B cell (primary cell): ENCODE data around the gene POU1F1. TPM values are rescaled to one million over a fixed set of nuclear protein-coding genes. Genes with fewer than 3 reads are reported as not detected.

Experiments
- ATAC-seq: fragments of 200-7000 bp; cut with Tn5 transposase; one replicate; pipeline ENCODE4 v1.10.0; 2021; ENCODE audit warnings: low read depth, mild to moderate bottlenecking, moderate number of reproducible peaks, moderate library complexity
- CTCF ChIA-PET: fragments of 350-600 bp; sonication (Branson Sonifier 250); formaldehyde crosslinking; loops from one replicate; lab custom pipeline; 2021; ENCODE audit warnings: antibody characterized with exemption, inconsistent platforms; lab: Charles Lee
- POLR2A ChIA-PET: fragments of 350-600 bp; sonication (Branson Sonifier 250); formaldehyde crosslinking; loops from one replicate; lab custom pipeline; 2021; ENCODE audit warnings: antibody characterized with exemption; lab: Charles Lee
- DNase-seq: peaks from one replicate; pipeline ENCODE4 v3.0.0; 2013
- H2AFZ ChIP-seq: 2 replicates; pipeline ENCODE4 v1.6.1; 2012; ENCODE audit warnings: mild to moderate bottlenecking, low read depth, low read length; ENCODE audit not compliant: insufficient read depth, poor library complexity, severe bottlenecking
- H3K27ac ChIP-seq, 2 donors: 1 replicate in 1 of 2; 2 replicates in 1 of 2; pipeline ENCODE4 v1.5.1; 2012 to 2013; ENCODE audit warnings: low read length in 2 of 2, mild to moderate bottlenecking in 2 of 2, moderate library complexity in 1 of 2
- H3K27me3 ChIP-seq, 4 experiments: fragments of 200-600 bp in 1 of 4; sonication (generic) in 1 of 4; replicated peaks in 1 of 4; 1 replicate in 2 of 4; 2 replicates in 2 of 4; pipeline versions ENCODE4 v1.6.1 to v1.7.0; 2013 to 2016; ENCODE audit warnings: low read length in 3 of 4, mild to moderate bottlenecking in 2 of 4, mixed read lengths in 1 of 4, moderate library complexity in 1 of 4; ENCODE audit not compliant: insufficient read depth in 4 of 4, control insufficient read depth in 3 of 4; ENCODE audit errors: control extremely low read depth in 1 of 4
- H3K36me3 ChIP-seq, 2 experiments: replicated peaks in 1 of 2; 1 replicate in 1 of 2; 2 replicates in 1 of 2; pipeline versions ENCODE4 v1.6.1 to v1.7.1; 2013; ENCODE audit warnings: low read length in 1 of 2; ENCODE audit not compliant: insufficient read depth in 2 of 2, control insufficient read depth in 1 of 2; ENCODE audit errors: control extremely low read depth in 1 of 2, extremely low read depth in 1 of 2
- H3K4me1 ChIP-seq, 2 donors: fragments of 200-600 bp in 1 of 2; sonication (generic) in 1 of 2; 1 replicate in 1 of 2; 2 replicates in 1 of 2; pipeline versions ENCODE4 v1.5.1 to v1.6.1; 2013 to 2017; ENCODE audit warnings: low read length in 2 of 2; ENCODE audit not compliant: control insufficient read depth in 2 of 2, insufficient read depth in 2 of 2
- H3K4me2 ChIP-seq: replicated peaks from 2 replicates; pipeline ENCODE3; 2012; ENCODE audit warnings: mild to moderate bottlenecking, low read depth, low read length; ENCODE audit not compliant: poor library complexity, severe bottlenecking
- H3K4me3 ChIP-seq, 5 experiments: fragments of 200-600 bp in 1 of 5; sonication (generic) in 1 of 5; 1 replicate in 3 of 5; 2 replicates in 2 of 5; pipeline versions ENCODE4 v1.5.1 to v1.7.0; 2011 to 2016; ENCODE audit warnings: low read length in 4 of 5, mild to moderate bottlenecking in 4 of 5, low read depth in 2 of 5, control low read depth in 1 of 5, moderate library complexity in 1 of 5; ENCODE audit not compliant: insufficient read depth in 1 of 5; ENCODE audit errors: control extremely low read depth in 1 of 5, extremely low read depth in 1 of 5
- H3K79me2 ChIP-seq: fragments of 200-600 bp; sonication (generic); one replicate; pipeline ENCODE4 v1.6.0; 2016; ENCODE audit warnings: low read length; ENCODE audit not compliant: control insufficient read depth, insufficient read depth
- H3K9ac ChIP-seq: fragments of 200-600 bp; sonication (generic); 2 replicates; pipeline ENCODE4 v1.6.1; 2017; ENCODE audit warnings: mild to moderate bottlenecking, low read length, moderate library complexity
- H3K9me3 ChIP-seq, 3 donors: one replicate each; pipeline versions ENCODE4 v1.6.1 to v1.7.1; 2013; ENCODE audit warnings: low read length in 2 of 3; ENCODE audit not compliant: control insufficient read depth in 2 of 3, insufficient read depth in 1 of 3; ENCODE audit errors: control extremely low read depth in 1 of 3
- H4K20me1 ChIP-seq: 2 replicates; pipeline ENCODE4 v1.6.0; 2012; ENCODE audit warnings: mild to moderate bottlenecking, low read length; ENCODE audit not compliant: insufficient read depth, control insufficient read depth, poor library complexity, severe bottlenecking
- H3K27ac Mint-ChIP-seq: one replicate; pipeline ENCODE4 v1.8.0; 2021; ENCODE audit warnings: mixed read lengths
- H3K27me3 Mint-ChIP-seq: one replicate; pipeline ENCODE4 v1.8.0; 2021; ENCODE audit warnings: mixed read lengths
- H3K4me1 Mint-ChIP-seq: one replicate; pipeline ENCODE4 v1.8.0; 2021; ENCODE audit warnings: mixed read lengths
- H3K4me3 Mint-ChIP-seq: one replicate; pipeline ENCODE4 v1.8.0; 2021; ENCODE audit warnings: mixed read lengths
- H3K9me3 Mint-ChIP-seq: one replicate; pipeline ENCODE4 v1.8.0; 2022; ENCODE audit warnings: mixed read lengths; ENCODE audit not compliant: insufficient read depth
- EZH2 ChIP-seq: IDR thresholded peaks from 2 replicates; pipeline ENCODE4 v1.6.1; 2012; ENCODE audit warnings: borderline replicate concordance, low read depth, mild to moderate bottlenecking, moderate library complexity, low read length; ENCODE audit not compliant: insufficient read depth, poor library complexity, severe bottlenecking
- WGBS: methylation state at CpG from one replicate; pipeline ENCODE4 v1.1.5; 2013; ENCODE audit warnings: missing lambda C conversion rate; ENCODE audit not compliant: insufficient coverage; 5-methylcytosine and 5-hydroxymethylcytosine counted together
- intact Hi-C: fragments of 100-400 bp; cut with micrococcal nuclease; formaldehyde crosslinking; loops from one replicate; pipeline ENCODE4 v1.10.0; 2022
- polyA plus RNA-seq: library from polyadenylated mRNA; depleted of rRNA; stranded (reverse); fragments of >200 nt; gene quantifications from 2 replicates; pipeline ENCODE4 v1.2.3, GENCODE V29; 2012
- total RNA-seq, 2 donors: library from RNA; stranded (reverse); fragments of 120-200 nt in 1 of 2; gene quantifications; 1 replicate in 1 of 2; 2 replicates in 1 of 2; pipeline versions ENCODE4 v1.2.3 to v1.2.4, GENCODE V29; 2013 to 2022
- TF ChIP-seq, protein P1 (sequence below): fragments of 200-600 bp; IDR thresholded peaks from one replicate; pipeline ENCODE4 v1.8.0; 2022; ENCODE audit warnings: antibody characterized with exemption, mild to moderate bottlenecking

The POU1F1 gene
- total and polyA plus RNA-seq, 2 donors (not counting 1 experiment from before 2014, with no cell fraction given), result not detected

DNA sequence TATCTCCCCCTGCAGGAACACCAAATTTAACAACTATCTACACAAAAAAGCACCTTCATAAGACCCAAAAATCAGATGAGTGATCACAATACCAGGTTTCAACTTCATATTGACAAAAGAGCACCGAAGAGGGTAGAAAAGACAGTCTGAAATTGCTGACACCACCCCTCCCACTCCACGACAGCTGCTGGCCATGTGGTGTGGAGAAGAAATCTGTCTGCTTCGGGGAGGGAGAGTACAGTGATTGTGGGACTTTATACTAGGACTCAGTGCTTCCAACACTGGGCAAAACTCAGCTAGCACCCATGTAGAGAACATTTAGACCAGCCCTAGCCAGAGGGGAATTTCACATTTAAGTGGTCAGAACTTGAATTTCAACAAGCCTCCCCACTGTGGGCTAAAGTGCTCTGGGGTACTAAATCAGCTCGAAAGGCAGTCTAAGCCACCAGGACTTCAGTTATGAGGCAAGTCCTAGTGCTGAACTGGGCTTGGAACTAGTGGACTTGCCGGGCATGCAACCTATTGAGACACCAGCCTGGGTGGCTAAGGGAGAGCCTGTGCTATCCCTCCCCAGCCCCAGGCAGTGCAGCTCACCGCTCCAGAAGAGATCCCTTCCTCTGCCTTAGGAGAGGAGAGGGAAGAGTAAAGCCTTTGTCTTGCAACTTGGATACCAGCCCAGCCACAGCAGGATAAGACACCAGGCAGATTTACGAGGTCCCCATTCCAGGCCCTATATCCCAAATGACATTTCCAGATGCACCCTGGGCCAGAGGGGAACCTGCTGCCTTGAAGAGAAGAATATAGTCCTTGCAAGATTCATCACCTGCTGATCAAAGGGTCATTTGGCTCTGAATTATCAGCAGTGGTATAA, 44.6 kb upstream of the POU1F1 start:
- no peak for ATAC-seq
- no peaks in the 10 kb centered on the region for H3K4me1 Mint-ChIP-seq
- Histone ChIP-seq H2AFZ (no peak overlapping the region), H3K36me3 (no peaks in the 10 kb centered on the region), H4K20me1 (no peaks in the 10 kb centered on the region), H3K9ac (no peak overlapping the region), H3K79me2 (no peaks in the 10 kb centered on the region), H3K27ac (no peak overlapping the region), H3K4me3 (no peak overlapping the region), H3K27me3 (peaks cover 0 to 8% (median 5%) of the 10 kb centered on the region in 4 experiments), H3K9me3 (no peaks in the 10 kb centered on the region), H3K4me1 (no peaks in the 10 kb centered on the region), H3K4me2 (no peak overlapping the region)
- DNase-seq, result no peak
- CTCF ChIA-PET, result no interaction called here
- 81% methylated on average over 4 of the region's 7 CpGs for WGBS
- H3K4me3 Mint-ChIP-seq, result no peak overlapping the region
- H3K9me3 Mint-ChIP-seq, result peaks cover 2% of the 10 kb centered on the region
- intact Hi-C loops, result no loop called here
- POLR2A ChIA-PET, result no interaction called here
- no peak for TF ChIP-seq EZH2
- TF ChIP-seq, protein P1, sequence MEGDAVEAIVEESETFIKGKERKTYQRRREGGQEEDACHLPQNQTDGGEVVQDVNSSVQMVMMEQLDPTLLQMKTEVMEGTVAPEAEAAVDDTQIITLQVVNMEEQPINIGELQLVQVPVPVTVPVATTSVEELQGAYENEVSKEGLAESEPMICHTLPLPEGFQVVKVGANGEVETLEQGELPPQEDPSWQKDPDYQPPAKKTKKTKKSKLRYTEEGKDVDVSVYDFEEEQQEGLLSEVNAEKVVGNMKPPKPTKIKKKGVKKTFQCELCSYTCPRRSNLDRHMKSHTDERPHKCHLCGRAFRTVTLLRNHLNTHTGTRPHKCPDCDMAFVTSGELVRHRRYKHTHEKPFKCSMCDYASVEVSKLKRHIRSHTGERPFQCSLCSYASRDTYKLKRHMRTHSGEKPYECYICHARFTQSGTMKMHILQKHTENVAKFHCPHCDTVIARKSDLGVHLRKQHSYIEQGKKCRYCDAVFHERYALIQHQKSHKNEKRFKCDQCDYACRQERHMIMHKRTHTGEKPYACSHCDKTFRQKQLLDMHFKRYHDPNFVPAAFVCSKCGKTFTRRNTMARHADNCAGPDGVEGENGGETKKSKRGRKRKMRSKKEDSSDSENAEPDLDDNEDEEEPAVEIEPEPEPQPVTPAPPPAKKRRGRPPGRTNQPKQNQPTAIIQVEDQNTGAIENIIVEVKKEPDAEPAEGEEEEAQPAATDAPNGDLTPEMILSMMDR, result no peak
- no peak overlapping the region for H3K27ac Mint-ChIP-seq
- H3K27me3 Mint-ChIP-seq, result peaks cover 46% of the 10 kb centered on the region

DNA sequence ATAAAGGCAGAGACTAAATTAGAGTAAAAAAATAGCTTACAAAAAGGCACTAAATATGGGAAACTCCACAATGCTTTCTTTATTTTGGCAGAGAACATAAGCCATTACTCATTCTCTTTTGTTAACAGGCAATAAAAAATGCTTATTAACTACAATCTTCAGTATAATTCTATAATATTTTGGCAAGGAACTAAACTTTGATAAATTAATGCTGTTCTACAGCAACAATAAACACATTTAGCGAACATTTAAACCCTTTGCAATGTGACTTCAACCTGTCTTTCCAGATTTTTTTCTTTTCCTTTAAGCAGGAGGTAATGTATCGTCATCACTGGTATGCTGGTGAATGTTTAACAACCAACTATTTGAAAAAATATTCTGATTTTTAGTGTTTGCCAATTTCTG, 42.2 kb upstream of the POU1F1 start:
- no peaks in the 10 kb centered on the region for H3K4me1 Mint-ChIP-seq
- H3K4me3 Mint-ChIP-seq, result no peak overlapping the region
- H3K4me3 ChIP-seq, result no peak overlapping the region
- H3K9me3 Mint-ChIP-seq, result no peaks in the 10 kb centered on the region
- POLR2A ChIA-PET, result no interaction called here
- H3K36me3 ChIP-seq, result no peaks in the 10 kb centered on the region
- H3K9ac ChIP-seq, result no peak overlapping the region
- no peak overlapping the region for H3K27ac Mint-ChIP-seq
- H3K4me2 ChIP-seq, result no peak overlapping the region
- no peaks in the 10 kb centered on the region for H3K9me3 ChIP-seq
- WGBS, result no CpG with 5 or more reads among the region's 2 CpGs
- no peaks in the 10 kb centered on the region for H3K79me2 ChIP-seq
- H3K27ac ChIP-seq, result no peak overlapping the region
- TF ChIP-seq, protein P1, result no peak
- TF ChIP-seq EZH2, result no peak
- intact Hi-C loops, result no loop called here
- peaks cover 0 to 8% (median 4%) of the 10 kb centered on the region in 4 experiments for H3K27me3 ChIP-seq
- CTCF ChIA-PET, result no interaction called here
- no peak overlapping the region for H2AFZ ChIP-seq
- H3K27me3 Mint-ChIP-seq, result peaks cover 34% of the 10 kb centered on the region
- H3K4me1 ChIP-seq, result no peaks in the 10 kb centered on the region
- DNase-seq (no peak), ATAC-seq (no peak)
- no peaks in the 10 kb centered on the region for H4K20me1 ChIP-seq
